Suprapubic skin (tissue), 4 donors: ENCODE results near the gene PTPN22. TPM values are rescaled to one million over a fixed set of nuclear protein-coding genes. Genes with fewer than 3 reads are reported as not detected.

Experiments
- DNase-seq, 2 donors: peaks; one replicate each; pipeline ENCODE4 v3.0.0-alpha.2; 2019; ENCODE audit warnings: low spot score in 2 of 2
- H3K27ac ChIP-seq: fragments of 200-600 bp; sonication (generic); one replicate; pipeline ENCODE4 v1.5.1; 2019
- H3K27me3 ChIP-seq: fragments of 200-600 bp; sonication (generic); one replicate; pipeline ENCODE4 v1.5.1; 2019
- H3K36me3 ChIP-seq: fragments of 200-600 bp; sonication (generic); one replicate; pipeline ENCODE4 v1.5.1; 2019
- H3K4me1 ChIP-seq: fragments of 200-600 bp; sonication (generic); one replicate; pipeline ENCODE4 v1.5.1; 2019
- H3K4me3 ChIP-seq: fragments of 200-600 bp; sonication (generic); one replicate; pipeline ENCODE4 v1.5.1; 2019; ENCODE audit warnings: mild to moderate bottlenecking
- H3K9me3 ChIP-seq: fragments of 200-600 bp; sonication (generic); one replicate; pipeline ENCODE4 v1.5.1; 2019
- EP300 ChIP-seq: sonication (generic); formaldehyde crosslinking; IDR thresholded peaks from one replicate; pipeline ENCODE4 v1.6.1; 2017; ENCODE audit warnings: antibody characterized with exemption
- POLR2A ChIP-seq, 2 donors: fragments of 450-650 bp; IDR thresholded peaks; one replicate each; pipeline ENCODE4 v1.6.1; 2017; ENCODE audit warnings: antibody characterized with exemption in 2 of 2, mild to moderate bottlenecking in 2 of 2, moderate library complexity in 2 of 2
- POLR2AphosphoS5 ChIP-seq, 3 donors: sonication (generic); formaldehyde crosslinking; IDR thresholded peaks; one replicate each; pipeline ENCODE4 v1.6.1; 2017; ENCODE audit warnings: antibody characterized with exemption in 3 of 3
- WGBS: methylation state at CpG from one replicate; pipeline ENCODE4 v1.1.5; 2018; 5-methylcytosine and 5-hydroxymethylcytosine counted together
- total RNA-seq, 4 donors: library from RNA; depleted of rRNA; stranded (reverse); fragments of >200 nt; gene quantifications; one replicate each; pipeline ENCODE4 v1.1.0, GENCODE V29; 2016
- TF ChIP-seq, protein P1 (sequence below), 2 donors: fragments of 200-600 bp in 1 of 2; fragments of 450-650 bp in 1 of 2; sonication (generic) in 1 of 2; IDR thresholded peaks; one replicate each; pipeline ENCODE4 v1.5.1; 2016 to 2019; ENCODE audit warnings: antibody characterized with exemption in 2 of 2, mild to moderate bottlenecking in 1 of 2, moderate library complexity in 1 of 2

The PTPN22 gene
- total RNA-seq, 4 donors from 2014 or later = 0.34 to 1.7 (median 0.77) TPM

DNA sequence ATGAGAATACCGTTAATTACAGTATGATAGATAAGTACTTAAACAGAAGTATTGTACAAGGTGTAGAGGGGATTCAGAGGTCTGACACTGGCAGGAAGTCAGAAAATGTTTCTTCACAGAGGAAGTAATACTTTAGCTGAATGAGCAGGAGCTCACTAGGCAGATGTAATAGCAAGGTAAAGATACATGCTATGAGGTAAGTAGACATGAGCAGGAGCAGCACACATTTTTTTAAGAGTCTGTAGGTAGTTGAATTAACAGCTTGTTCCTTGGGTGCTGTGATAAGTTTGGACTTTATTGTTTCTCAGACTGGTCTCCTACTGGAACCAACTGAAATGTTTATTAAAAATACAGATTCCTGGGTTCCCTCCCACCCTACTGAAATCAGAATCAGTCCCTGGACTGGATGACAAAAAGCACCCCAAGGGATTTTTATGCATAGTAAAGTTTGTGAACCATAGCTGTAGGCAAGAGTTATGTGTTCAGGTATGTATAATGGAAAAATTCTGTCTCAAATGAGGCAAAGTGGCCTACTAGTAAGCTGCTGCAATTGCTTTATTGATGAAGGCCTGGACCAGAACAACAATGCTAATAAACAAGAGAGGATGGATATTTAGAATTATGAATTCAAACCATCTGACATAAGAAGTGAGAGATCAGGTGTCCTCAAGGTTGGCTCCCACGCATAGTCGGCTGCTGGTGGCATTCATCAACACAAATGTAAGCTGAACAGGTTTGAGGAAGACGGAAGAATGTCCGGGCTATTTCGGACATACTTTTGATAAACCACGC is 32.2 kb upstream of the PTPN22 start:
- peaks cover 40% of the 10 kb centered on the region for H3K36me3 ChIP-seq
- peak overlapping the region; percentile 94 for H3K27ac ChIP-seq
- peak overlapping the region; percentile 68 for H3K4me3 ChIP-seq
- no peaks in the 10 kb centered on the region for H3K27me3 ChIP-seq
- H3K9me3 ChIP-seq = no peaks in the 10 kb centered on the region
- DNase-seq = no peak
- H3K4me1 ChIP-seq = peaks cover 25% of the 10 kb centered on the region
- no peak for TF ChIP-seq EP300
- WGBS = 25% methylated on average over 7 of the region's 7 CpGs

DNA sequence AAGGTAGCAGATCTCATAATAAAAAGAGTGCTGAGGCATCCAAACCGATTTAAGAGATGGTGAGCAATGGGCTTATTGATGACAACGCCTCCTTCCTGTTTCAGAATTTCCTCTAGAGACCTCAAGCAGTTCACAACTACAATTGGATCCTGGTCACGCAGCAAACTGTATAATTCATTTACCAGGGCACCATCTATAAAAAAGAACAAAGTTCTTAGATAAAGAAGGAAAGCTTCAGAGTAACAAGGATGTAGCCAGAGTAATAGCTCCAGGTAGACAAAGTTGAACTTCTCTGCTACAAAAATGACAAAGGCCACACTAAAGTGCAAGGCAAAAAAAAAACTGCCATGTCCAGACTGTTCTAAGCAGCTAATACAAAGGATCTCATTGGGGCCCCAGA is 29.7 kb upstream of the PTPN22 start:
- Histone ChIP-seq H3K36me3 (peaks cover 53% of the 10 kb centered on the region), H3K27me3 (no peaks in the 10 kb centered on the region), H3K4me1 (peaks cover 24% of the 10 kb centered on the region), H3K4me3 (no peak overlapping the region), H3K9me3 (no peaks in the 10 kb centered on the region), H3K27ac (no peak overlapping the region)
- no peak for DNase-seq
- TF ChIP-seq POLR2AphosphoS5 (IDR thresholded peaks at IDR 0.05) (no peak), POLR2A (IDR thresholded peaks at IDR 0.05) (no peak), EP300 (no peak)
- TF ChIP-seq, protein P1, sequence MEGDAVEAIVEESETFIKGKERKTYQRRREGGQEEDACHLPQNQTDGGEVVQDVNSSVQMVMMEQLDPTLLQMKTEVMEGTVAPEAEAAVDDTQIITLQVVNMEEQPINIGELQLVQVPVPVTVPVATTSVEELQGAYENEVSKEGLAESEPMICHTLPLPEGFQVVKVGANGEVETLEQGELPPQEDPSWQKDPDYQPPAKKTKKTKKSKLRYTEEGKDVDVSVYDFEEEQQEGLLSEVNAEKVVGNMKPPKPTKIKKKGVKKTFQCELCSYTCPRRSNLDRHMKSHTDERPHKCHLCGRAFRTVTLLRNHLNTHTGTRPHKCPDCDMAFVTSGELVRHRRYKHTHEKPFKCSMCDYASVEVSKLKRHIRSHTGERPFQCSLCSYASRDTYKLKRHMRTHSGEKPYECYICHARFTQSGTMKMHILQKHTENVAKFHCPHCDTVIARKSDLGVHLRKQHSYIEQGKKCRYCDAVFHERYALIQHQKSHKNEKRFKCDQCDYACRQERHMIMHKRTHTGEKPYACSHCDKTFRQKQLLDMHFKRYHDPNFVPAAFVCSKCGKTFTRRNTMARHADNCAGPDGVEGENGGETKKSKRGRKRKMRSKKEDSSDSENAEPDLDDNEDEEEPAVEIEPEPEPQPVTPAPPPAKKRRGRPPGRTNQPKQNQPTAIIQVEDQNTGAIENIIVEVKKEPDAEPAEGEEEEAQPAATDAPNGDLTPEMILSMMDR (IDR thresholded peaks at IDR 0.05) = no peak
- 69% methylated on average over 3 of the region's 3 CpGs for WGBS

DNA sequence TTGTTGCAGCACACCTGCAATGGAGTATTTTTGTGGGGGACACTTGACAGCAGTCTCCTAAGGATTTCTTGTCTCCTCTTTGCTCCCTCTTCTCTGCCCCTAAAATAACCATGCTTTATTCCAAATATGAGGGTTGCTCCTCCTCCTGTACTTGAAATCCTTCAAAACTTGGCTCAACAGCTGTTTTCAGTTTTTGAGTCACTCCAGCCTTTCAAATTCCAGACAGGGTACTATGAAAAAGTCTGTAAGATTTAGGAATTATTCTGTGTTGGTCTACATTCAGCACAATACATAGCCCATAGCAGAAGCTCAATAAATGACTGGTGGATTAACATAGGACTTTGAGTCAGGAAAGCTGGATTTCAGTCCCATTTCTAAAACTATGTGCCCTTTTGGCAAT is 27.6 kb upstream of the PTPN22 start:
- no peaks in the 10 kb centered on the region for H3K9me3 ChIP-seq
- no peak overlapping the region for H3K27ac ChIP-seq
- peaks cover 71% of the 10 kb centered on the region for H3K36me3 ChIP-seq
- TF ChIP-seq POLR2AphosphoS5 (IDR thresholded peaks at IDR 0.05) (no peak), EP300 (no peak), POLR2A (IDR thresholded peaks at IDR 0.05) (no peak)
- TF ChIP-seq, protein P1 (IDR thresholded peaks at IDR 0.05) = no peak
- H3K4me3 ChIP-seq = no peak overlapping the region
- no peak for DNase-seq
- no peaks in the 10 kb centered on the region for H3K27me3 ChIP-seq
- H3K4me1 ChIP-seq = peaks cover 13% of the 10 kb centered on the region

DNA sequence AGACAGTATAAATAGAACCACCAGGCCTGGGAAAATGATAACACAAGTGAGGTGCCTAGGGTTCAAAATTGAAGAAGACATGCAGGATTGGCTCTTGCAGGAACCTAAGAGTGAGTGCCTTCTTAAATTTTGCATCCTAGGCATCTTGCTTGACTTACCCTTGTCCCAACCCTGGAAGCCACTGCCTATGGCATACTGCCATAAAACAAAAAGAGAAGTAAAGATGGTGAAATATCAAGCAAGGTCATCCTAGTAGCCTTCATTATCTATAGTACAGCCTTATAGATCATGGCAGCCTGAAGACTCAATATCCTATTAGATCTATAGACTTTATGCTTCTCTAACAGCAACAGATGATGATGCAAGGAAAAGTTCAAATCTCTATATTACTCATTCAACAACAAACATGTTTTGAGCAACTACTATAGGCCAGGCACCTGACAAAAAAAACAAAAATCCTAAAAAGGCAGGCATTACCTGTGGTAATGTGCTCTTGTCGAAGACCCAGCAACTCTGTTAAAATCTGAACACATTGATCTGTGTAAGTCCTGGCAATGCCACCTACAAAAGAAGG is 26.8 kb upstream of the PTPN22 start:
- no peak for DNase-seq
- Histone ChIP-seq H3K36me3 (peaks cover 78% of the 10 kb centered on the region), H3K9me3 (no peaks in the 10 kb centered on the region), H3K27me3 (no peaks in the 10 kb centered on the region), H3K4me1 (peaks cover 5% of the 10 kb centered on the region), H3K27ac (no peak overlapping the region), H3K4me3 (no peak overlapping the region)
- 90% methylated on average over 1 of the region's 1 CpG for WGBS
- TF ChIP-seq POLR2AphosphoS5 (IDR thresholded peaks at IDR 0.05) (no peak), POLR2A (IDR thresholded peaks at IDR 0.05) (no peak), EP300 (no peak)
- TF ChIP-seq, protein P1 (IDR thresholded peaks at IDR 0.05) = no peak

DNA sequence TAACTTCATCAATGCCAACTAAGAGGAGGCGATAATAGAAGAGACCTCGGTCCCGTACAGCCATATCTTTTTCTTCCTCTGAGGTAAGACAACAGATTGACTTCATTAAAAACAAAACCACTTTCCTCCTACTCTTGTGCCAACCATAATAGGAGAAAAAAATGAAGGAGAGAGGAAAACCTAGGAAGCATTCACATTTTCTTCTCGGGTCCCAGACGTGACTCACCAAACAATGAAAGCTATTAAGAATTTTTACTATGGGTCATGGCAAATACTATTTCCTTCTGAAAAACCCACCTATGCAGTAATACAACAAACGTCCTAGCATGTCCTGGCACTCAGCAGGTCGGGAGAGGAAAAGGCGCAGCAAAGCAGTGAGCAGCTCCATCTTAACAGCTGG is 24.4 kb upstream of the PTPN22 start:
- no peak for DNase-seq
- 89% methylated on average over 8 of the region's 8 CpGs for WGBS
- Histone ChIP-seq H3K4me3 (no peak overlapping the region), H3K27ac (no peak overlapping the region), H3K4me1 (no peaks in the 10 kb centered on the region), H3K27me3 (no peaks in the 10 kb centered on the region), H3K36me3 (peaks cover 64% of the 10 kb centered on the region), H3K9me3 (no peaks in the 10 kb centered on the region)
- TF ChIP-seq, protein P1 (IDR thresholded peaks at IDR 0.05) = no peak
- TF ChIP-seq EP300 (no peak), POLR2A (IDR thresholded peaks at IDR 0.05) (no peak), POLR2AphosphoS5 (IDR thresholded peaks at IDR 0.05) (no peak)
